T-helper 2 cell treated with Interferon-gamma antibody and Interleukin-4, amounts not matched to agents 100 ng/mL and 5 ng/mL, for 36 hours (primary cell): ENCODE results near the gene SPC24. TPM values are rescaled to one million over a fixed set of nuclear protein-coding genes. Genes with fewer than 3 reads are reported as not detected.
"Not testable (repeated sequence)": the region's sequence is repeated elsewhere in the genome, so short reads cannot be mapped to it uniquely, and the experiment has no call there.

Source experiments
- intact Hi-C: fragments of 100-400 bp; cut with micrococcal nuclease; formaldehyde crosslinking; loops from one replicate; pipeline ENCODE4 v1.15.1; 2023
- total RNA-seq: library from RNA; stranded (reverse); gene quantifications from 2 replicates; pipeline ENCODE4 v1.2.3, GENCODE V29; 2022

The SPC24 gene
- total RNA-seq, 1 donor from 2014 or later: 71.4 TPM

DNA sequence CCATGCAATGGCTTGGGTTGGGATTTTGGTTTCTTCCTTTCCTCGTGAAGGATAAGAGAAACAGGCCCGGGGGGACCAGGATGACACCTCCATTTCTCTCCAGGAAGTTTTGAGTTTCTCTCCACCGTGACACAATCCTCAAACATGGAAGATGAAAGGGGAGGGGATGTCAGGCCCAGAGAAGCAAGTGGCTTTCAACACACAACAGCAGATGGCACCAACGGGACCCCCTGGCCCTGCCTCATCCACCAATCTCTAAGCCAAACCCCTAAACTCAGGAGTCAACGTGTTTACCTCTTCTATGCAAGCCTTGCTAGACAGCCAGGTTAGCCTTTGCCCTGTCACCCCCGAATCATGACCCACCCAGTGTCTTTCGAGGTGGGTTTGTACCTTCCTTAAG, 24.1 kb downstream of the SPC24 start:
- intact Hi-C loops: loop anchor here (2.0 kb wide), 1 partner anchor 95 kb away; no protein-coding TSS in a partner anchor

DNA sequence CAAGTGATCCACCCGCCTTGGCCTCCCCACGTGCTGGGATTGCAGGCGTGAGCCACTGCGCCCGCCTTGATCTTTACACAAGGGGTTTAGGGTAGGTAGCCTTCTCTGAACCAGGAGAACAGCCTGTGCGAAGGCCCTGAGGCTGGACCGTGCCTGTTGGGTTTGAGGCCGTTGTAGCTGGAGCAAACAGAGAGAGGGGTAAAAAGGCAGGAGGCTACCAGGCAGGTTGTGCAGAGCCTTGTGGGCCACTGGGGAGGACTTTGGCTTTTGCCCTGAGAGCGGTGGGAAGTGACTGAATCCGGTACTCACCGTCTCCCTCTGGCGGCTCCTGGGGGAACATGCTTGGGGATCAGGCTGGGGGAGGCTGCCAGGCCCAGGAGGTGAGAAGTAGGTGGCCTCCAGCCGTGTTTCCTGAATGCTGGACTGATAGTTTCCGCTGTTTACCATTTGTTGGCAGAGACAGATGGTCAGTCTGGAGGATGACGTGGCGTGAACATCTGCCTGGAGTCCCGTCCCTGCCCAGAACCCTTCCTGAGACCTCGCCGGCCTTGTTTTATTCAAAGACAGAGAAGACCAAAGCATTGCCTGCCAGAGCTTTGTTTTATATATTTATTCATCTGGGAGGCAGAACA, 24.6 kb downstream of the SPC24 start:
- intact Hi-C loops: loop anchor here (2.0 kb wide), 1 partner anchor 94 kb away; no protein-coding TSS in a partner anchor

DNA sequence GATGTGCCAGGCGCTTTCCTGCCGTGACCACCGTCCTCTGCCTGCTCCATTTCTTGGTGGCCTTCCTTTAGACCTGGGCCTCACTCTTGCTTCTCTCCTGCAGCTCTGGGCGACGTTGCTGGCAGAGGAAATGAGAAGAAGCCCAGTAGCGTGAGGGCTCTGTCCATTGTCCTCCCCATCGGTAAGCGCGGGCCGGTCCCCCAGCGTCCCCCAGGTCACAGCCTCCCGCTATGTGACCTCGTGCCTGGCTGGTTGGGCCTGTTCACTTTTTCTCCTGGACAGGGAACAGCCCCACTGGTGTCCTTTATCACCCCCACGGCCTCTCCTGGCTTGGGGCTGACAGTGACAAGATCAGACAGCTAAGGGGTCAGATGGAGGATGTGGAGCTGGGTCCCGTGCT, 27.7 kb downstream of the SPC24 start:
- intact Hi-C loops: loop anchor here (2.0 kb wide), 1 partner anchor 71 kb away; no protein-coding TSS in a partner anchor

DNA sequence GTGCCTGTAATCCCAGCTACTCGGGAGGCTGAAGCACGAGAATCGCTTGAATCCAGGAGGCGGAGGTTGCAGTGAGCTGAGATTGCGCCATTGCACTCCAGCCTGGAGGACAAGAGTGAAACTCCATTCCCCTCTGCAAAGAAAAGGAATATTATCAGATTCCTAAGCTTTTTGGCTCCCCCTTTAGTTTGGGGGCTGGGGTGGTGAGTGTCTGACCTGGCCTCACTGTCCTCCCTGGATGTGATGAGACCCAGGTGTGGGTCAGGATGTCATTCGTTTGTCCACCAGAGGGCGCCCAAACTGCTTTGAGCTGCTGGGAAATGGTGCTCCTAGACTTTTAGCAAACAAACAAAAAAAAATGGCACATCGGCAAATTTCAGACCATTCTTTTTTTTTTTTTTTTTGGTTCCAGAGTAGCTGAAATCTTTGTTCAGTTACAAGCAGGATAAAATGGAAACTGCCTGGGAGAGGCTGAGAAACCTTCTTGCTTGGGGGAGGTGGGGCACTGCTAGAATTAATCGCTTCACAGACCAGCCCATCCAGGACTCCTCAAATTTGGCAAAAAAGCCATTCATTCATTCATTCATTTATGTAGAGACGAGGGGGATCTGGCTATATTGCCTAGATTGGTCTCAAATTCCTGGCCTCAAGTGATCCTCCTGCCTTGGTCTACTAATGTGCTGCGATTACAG, 29.4 kb downstream of the SPC24 start:
- intact Hi-C loops: loop anchor here (2.0 kb wide), 1 partner anchor 73 kb away; no protein-coding TSS in a partner anchor

DNA sequence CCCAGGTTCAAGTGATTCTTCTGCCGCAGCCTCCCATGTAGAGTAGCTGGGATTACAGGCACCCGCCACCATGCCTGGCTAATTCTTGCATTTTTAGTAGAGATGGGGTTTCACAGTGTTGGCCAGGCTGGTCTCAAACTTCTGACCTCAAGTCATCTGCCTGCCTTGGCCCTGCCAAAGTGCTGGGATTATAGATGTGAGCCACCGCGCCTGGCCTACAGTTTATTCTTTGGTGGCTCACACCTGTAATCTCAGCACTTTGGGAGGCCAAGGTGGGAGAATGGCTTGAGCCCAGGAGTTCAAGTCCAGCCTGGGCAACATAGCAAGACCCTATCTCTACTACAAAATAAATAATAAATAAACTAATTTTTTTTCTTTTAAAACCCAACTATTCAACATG, 31.4 kb downstream of the SPC24 start:
- intact Hi-C loops: not testable (repeated sequence)

DNA sequence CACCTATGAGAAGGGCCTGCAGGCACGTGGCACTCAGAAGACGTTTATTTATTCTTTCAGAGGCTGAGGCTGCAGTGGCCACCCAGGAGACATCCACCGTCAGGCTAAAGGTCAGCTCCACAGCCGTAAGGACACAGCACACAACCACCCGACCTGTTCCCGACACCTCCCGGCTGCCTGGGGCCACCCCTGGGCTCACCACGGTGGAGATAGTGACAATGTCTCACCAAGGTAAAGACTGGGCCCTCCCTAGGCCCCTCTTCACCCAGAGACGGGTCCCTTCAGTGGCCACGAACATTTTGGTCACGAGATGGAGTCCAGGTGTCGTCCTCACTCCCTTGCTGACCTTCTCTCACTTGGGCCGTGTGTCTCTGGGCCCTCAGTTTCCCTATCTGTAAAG, 32.5 kb downstream of the SPC24 start:
- intact Hi-C loops: no loop called here

DNA sequence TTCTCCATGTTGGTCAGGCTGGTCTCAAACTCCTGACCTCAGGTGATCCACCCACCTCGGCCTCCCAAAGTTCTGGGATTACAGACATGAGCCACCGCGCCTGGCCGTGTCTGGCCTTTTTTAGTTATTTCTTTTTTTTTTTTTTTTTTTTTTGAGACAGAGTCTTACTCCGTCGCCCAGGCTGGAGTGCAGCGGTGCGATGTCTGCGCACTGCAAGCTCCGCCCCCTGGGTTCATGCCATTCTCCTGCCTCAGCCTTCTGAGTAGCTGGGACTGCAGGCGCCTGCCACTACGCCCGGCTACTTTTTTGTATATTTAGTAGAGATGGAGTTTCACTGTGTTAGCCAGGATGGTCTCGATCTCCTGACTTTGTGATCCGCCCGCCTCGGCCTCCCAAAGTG, 33.6 kb downstream of the SPC24 start:
- intact Hi-C loops: not testable (repeated sequence)

DNA sequence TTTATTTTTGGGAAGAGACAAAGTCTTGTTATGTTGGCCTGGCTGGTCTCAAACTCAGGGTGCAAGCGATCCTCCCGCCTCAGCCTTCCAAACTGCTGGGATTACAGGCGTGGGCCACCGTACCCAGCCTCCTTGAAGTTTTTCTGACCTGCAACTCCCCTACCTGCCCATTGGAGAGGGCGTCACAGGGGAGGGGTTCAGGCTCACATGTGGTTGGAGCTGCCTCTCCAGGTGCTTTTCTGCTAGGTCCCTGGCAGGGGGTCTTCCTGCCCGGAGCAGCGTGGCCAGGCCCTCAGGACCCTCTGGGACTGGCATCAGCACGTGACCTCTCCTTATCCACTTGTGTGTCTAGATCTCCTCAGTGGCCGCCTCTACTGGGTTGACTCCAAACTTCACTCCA, 39.1 kb downstream of the SPC24 start:
- intact Hi-C loops: no loop called here

DNA sequence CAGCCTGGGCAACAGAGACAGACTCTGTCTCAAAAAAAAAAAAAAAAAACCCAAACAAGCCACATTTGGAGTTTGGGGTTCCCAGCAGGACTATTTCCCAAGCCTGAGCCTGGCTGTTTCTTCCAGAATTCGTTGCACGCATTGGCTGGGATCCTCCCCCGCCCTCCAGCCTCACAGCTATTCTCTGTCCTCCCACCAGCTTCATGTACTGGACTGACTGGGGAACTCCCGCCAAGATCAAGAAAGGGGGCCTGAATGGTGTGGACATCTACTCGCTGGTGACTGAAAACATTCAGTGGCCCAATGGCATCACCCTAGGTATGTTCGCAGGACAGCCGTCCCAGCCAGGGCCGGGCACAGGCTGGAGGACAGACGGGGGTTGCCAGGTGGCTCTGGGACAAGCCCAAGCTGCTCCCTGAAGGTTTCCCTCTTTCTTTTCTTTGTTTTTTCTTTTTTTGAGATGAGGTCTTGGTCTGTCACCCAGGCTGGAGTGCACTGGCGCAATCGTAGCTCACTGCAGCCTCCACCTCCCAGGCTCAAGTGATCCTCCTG, 39.6 kb downstream of the SPC24 start:
- intact Hi-C loops: no loop called here

DNA sequence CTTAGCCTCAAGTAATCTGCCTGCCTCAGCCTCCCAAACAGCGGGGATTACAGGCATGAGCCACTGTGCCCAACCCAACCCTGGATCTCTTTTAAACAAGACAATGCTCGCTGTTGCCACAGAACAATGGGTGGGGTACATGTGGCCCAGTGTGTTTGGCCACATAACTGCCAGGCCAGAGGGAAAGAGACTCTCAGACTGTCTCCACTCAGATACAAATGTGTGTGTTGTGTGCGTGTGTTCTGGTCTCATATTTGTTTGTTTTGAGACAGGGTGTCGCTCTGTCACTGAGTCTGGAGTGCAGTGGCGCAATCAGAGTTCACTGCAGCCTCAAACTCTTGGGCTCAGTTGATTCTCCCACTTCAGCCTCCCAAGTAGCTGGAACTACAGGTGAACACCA, 40.5 kb downstream of the SPC24 start:
- intact Hi-C loops: no loop called here

DNA sequence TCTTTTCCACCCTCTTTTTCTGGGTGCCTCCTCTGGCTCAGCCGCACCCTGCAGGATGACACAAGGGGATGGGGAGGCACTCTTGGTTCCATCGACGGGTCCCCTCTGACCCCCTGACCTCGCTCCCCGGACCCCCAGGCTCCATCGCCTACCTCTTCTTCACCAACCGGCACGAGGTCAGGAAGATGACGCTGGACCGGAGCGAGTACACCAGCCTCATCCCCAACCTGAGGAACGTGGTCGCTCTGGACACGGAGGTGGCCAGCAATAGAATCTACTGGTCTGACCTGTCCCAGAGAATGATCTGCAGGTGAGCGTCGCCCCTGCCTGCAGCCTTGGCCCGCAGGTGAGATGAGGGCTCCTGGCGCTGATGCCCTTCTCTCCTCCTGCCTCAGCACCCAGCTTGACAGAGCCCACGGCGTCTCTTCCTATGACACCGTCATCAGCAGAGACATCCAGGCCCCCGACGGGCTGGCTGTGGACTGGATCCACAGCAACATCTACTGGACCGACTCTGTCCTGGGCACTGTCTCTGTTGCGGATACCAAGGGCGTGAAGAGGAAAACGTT, 42.4 kb downstream of the SPC24 start:
- intact Hi-C loops: no loop called here

DNA sequence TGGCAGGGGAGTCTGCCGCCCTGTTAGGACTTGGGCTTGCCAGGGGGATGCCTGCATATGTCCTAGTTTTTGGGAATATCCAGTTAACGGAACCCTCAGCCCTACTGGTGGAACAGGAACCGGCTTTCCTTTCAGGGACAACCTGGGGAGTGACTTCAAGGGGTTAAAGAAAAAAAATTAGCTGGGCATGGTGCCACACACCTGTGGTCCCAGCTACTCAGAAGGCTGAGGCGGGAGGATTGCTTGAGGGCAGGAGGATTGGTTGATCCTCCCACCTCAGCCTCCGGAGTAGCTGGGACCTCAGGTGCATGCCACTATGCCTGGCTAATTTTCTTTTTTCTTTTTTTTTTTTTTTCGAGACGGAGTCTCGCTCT, 43.8 kb downstream of the SPC24 start:
- intact Hi-C loops: no loop called here

DNA sequence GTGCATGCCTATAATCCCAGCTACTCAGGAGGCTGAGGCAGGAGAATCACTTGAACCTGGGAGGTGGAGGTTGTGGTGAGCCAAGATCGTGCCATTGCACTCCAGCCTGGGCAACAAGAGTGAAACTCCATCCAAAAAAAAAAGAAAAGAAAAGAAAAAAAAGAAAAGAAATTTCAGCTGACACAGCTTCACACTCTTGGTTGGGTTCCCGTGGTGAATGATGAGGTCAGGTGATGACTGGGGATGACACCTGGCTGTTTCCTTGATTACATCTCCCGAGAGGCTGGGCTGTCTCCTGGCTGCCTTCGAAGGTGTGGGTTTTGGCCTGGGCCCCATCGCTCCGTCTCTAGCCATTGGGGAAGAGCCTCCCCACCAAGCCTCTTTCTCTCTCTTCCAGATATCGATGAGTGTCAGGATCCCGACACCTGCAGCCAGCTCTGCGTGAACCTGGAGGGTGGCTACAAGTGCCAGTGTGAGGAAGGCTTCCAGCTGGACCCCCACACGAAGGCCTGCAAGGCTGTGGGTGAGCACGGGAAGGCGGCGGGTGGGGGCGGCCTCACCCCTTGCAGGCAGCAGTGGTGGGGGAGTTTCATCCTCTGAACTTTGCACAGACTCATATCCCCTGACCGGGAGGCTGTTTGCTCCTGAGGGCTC, 44.3 kb downstream of the SPC24 start:
- intact Hi-C loops: no loop called here

DNA sequence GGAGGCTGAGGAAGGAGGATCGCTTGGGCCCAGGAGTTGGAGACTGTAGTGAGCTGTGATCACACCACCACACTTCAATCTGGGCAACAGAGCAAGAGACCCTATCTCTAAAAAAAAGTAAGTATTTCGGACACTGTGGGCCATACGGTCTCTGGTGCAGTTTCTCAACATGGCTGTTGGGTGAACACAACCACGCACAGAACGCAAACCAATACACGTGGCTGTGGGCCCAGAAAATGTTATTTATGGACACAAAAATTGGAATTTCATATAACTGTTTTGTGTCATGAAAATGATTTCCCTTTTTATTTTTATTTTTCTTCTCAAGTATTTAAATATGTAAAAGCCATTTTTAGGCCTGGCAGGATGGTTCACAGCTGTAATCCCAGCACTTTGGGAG, 46.8 kb downstream of the SPC24 start:
- intact Hi-C loops: no loop called here

DNA sequence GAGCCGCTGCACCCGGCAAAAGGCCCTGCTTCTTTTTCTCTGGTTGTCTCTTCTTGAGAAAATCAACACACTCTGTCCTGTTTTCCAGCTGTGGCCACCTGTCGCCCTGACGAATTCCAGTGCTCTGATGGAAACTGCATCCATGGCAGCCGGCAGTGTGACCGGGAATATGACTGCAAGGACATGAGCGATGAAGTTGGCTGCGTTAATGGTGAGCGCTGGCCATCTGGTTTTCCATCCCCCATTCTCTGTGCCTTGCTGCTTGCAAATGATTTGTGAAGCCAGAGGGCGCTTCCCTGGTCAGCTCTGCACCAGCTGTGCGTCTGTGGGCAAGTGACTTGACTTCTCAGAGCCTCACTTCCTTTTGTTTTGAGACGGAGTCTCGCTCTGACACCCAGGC, 49.1 kb downstream of the SPC24 start:
- intact Hi-C loops: no loop called here

DNA sequence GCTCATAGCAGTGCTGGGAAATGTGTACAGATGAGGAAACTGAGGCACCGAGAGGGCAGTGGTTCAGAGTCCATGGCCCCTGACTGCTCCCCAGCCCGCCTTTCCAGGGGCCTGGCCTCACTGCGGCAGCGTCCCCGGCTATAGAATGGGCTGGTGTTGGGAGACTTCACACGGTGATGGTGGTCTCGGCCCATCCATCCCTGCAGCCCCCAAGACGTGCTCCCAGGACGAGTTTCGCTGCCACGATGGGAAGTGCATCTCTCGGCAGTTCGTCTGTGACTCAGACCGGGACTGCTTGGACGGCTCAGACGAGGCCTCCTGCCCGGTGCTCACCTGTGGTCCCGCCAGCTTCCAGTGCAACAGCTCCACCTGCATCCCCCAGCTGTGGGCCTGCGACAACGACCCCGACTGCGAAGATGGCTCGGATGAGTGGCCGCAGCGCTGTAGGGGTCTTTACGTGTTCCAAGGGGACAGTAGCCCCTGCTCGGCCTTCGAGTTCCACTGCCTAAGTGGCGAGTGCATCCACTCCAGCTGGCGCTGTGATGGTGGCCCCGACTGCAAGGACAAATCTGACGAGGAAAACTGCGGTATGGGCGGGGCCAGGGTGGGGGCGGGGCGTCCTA, 50.5 kb downstream of the SPC24 start:
- intact Hi-C loops: no loop called here

DNA sequence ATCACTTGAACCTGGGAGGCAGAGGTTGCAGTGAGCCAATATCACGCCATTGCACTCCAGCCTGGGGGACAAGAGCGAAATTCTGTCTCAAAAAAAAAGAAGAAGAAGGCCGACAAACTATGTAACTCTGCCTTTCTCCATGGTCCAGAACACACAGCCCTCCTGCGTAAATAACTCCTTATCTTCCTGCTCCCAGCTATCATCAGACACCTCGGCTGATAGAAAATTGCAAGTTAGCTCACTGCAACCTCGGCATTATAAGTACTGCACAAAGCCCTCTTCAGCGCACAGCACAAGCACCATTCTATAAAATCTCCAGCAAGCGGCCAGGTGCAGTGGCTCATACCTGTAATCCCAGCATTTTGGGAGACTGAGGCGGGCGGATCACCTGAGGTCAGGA, 51.9 kb downstream of the SPC24 start:
- intact Hi-C loops: not testable (repeated sequence)

DNA sequence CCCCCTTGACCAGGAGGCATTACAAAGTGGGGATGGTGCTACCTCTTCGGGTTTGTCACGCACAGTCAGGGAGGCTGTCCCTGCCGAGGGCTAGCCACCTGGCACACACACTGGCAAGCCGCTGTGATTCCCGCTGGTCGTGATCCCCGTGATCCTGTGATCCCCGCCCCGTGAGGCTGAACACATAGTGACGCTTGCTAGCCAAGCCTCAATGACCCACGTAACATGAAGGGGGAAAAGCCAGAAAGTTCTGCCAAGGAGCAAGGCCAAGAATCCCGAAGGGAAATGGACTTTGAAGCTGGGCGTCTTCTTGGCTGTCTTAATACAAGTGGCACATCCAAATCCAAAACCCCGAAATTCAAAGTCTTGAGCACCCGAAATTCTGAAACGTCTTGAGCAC, 52.6 kb downstream of the SPC24 start:
- intact Hi-C loops: no loop called here

DNA sequence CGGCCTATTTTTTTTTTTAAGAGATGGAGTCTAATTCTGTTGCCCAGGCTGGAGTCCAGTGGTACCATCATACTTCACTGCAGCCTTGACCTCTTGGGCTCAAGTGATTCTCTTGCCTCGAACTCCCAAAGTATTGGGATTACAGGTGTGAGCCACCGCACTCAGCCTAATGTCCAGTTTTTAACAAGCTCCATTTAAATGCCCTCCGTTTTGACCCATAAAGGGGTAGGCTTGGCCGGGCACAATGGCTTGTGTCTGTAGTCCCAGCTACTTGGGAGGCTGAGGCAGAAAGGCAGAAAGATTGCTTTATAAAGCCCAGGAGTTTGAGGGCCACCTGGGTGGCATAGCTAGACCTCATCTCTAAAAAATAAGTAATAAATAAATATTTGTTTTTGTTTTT, 54.5 kb downstream of the SPC24 start:
- intact Hi-C loops: no loop called here

DNA sequence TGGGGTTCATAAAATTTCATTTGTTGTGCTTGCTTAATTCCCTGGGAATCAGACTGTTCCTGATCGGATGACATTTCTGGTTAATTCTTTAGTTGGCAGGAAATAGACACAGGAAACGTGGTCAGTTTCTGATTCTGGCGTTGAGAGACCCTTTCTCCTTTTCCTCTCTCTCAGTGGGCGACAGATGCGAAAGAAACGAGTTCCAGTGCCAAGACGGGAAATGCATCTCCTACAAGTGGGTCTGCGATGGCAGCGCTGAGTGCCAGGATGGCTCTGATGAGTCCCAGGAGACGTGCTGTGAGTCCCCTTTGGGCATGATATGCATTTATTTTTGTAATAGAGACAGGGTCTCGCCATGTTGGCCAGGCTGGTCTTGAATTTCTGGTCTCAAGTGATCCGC, 55.5 kb downstream of the SPC24 start:
- intact Hi-C loops: no loop called here

DNA sequence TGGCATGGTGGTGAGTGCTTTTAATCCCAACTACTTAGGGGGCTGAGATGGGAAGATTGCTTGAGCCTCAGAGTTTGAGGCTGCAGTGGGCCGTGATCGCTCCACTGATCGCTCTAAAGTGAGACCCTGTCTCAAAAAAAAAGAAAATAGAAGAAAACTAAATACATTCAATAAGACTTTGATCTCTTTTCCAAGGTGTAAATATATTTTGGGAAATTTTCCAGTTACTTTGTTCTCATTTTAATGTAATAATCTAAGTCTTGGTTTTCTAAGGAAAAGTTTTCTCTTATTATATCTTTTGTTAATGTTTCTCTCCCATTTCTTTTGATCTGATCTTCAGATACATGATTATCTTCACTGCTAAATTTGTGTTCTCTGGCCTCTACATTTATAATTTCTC, 56.7 kb downstream of the SPC24 start:
- intact Hi-C loops: loop anchor here (10.0 kb wide), 2 partner anchors 276 to 674 kb away; partner anchors contain the start of genes PDE4A and SWSAP1
